Measurements from ENCODE around the gene CHEK1.
"Not testable (repeated sequence)": the region's sequence is repeated elsewhere in the genome, so short reads cannot be mapped to it uniquely, and the experiment has no call there.

The CHEK1 gene

DNA sequence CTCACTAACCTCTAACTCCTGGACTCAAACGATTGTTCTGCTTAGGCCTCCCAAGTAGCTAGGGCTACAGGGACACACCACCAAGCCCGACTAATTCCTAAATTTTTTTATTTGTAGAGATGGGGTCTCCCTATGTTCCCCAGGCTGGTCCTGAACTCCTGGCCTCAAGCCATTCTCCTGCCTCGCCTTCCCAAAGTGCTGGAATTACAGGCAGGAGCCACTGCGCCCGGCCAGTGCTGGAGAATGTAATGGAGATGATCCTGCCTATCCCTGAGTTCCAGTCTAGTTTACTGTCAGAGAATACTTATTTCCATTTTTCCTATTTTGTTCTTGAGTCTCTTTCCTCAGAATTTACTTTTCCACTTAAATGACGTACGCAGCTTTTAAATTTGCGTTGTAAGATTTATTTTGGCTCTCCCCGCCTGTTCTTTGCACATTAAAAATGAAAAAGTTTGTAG is at the start of gene CHEK1:
CHEK1 (plus strand) TSS at position 408 of the 458 bp plus-strand sequence. CDS start 1,606 bp downstream, outside the sequence.
- no peaks in the 10 kb centered on the region for H3K27me3 Mint-ChIP-seq
- H3K36me3 Mint-ChIP-seq (ENCODE audit: low read depth): peaks cover 92% of the 10 kb centered on the region
- peak within 1 kb of the TSS; percentile 98 for H3K27ac Mint-ChIP-seq
- H3K4me3 Mint-ChIP-seq: peak within 1 kb of the TSS; percentile 92
- H3K9me3 Mint-ChIP-seq: no peaks in the 10 kb centered on the region
- H3K4me1 Mint-ChIP-seq (ENCODE audit: low read depth): peaks cover 25% of the 10 kb centered on the region
- DNase-seq: no peak

DNA sequence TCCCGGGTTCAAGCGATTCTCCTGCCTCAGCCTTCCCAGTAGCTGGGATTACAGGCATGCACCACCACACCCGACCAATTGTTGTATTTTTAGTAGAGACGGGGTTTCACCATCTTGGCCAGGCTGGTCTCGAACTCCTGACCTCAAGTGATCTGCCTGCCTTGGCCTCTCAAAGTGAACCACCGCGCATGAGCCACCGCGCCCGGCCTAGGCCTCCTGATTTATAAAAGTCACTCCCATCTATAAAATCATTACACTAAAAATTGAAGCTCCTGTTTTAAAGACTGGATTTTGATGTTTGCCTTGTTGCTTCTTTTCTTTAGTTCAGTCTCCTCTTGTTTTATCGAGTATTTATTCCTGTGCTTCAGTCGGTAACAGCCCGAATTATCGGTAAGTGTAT is 47.8 kb upstream of the CHEK1 start:
- Mint-ChIP-seq H3K4me1 (ENCODE audit: low read depth) (peaks cover 13% of the 10 kb centered on the region), H3K36me3 (ENCODE audit: low read depth) (peaks cover 90% of the 10 kb centered on the region)
- H3K27me3 Mint-ChIP-seq, H3K4me3 Mint-ChIP-seq, H3K9me3 Mint-ChIP-seq, H3K27ac Mint-ChIP-seq, DNase-seq: not testable (repeated sequence)

DNA sequence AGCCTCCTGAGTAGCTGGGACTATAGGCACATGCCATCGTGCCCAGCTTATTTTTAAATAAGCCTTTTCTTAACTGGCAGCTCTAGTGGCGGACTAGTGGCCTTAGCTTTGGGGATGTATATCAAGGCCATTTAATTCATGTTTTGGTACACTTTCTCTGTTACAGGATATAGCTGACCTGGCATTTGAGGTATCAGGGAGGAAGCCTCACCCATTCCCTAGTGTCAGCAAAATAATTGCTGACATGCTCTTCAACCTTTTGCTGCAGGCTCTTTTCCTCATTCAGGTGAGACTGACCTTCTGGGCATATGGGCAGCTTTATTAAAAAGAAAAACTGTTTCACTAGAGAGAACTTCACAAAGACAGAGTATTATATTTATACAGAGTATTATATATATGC is 46.2 kb upstream of the CHEK1 start:
- Mint-ChIP-seq H3K4me1 (ENCODE audit: low read depth) (peaks cover 8% of the 10 kb centered on the region), H3K36me3 (ENCODE audit: low read depth) (peaks cover 90% of the 10 kb centered on the region), H3K27me3 (no peaks in the 10 kb centered on the region), H3K9me3 (no peaks in the 10 kb centered on the region), H3K4me3 (no peak overlapping the region), H3K27ac (no peak overlapping the region)
- no peak for DNase-seq

DNA sequence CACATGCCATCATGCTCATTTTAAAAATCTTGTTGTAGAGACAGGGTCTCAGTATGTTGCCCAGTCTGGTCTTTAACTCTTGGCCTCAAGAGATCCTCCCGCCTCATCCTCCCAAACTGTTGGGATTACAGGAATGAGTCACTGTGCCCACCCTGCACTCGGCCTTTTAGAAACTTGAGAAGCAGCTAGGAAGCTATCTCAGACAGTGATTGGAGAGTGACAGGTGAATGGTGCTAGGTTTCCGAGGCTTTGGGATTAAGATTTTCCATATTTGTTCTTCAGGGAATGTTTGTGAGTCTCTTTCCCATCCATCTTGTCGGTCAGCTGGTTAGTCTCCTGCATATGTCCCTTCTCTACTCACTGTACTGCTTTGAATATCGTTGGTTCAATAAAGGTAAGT is 45.2 kb upstream of the CHEK1 start:
- peaks cover 2% of the 10 kb centered on the region for H3K4me1 Mint-ChIP-seq (ENCODE audit: low read depth)
- peaks cover 90% of the 10 kb centered on the region for H3K36me3 Mint-ChIP-seq (ENCODE audit: low read depth)
- no peaks in the 10 kb centered on the region for H3K27me3 Mint-ChIP-seq
- H3K4me3 Mint-ChIP-seq: no peak overlapping the region
- DNase-seq: no peak
- H3K27ac Mint-ChIP-seq: peak overlapping the region; percentile 61
- no peaks in the 10 kb centered on the region for H3K9me3 Mint-ChIP-seq

DNA sequence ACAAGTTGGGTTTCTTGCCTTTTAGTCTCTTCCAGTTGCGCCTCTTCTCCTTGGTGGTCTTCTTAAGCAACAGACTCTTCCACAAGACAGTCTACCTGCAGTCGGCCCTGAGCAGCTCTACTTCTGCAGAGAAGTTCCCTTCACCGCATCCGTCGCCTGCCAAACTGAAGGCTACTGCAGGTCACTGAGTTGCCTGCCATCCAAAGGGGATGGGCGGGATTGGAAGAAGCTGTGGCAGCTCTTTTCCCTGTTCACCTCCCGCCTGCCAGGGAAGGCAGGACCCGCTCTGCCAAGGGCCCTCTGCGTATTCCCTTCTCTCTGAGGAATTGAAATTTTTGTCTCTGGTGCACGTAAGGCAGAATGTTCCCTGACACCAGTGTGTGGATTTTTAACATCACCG is 41.5 kb upstream of the CHEK1 start:
- no peak overlapping the region for H3K27ac Mint-ChIP-seq
- H3K27me3 Mint-ChIP-seq: no peaks in the 10 kb centered on the region
- H3K4me3 Mint-ChIP-seq: no peak overlapping the region
- peaks cover 15% of the 10 kb centered on the region for H3K4me1 Mint-ChIP-seq (ENCODE audit: low read depth)
- peaks cover 68% of the 10 kb centered on the region for H3K36me3 Mint-ChIP-seq (ENCODE audit: low read depth)
- no peak for DNase-seq
- no peaks in the 10 kb centered on the region for H3K9me3 Mint-ChIP-seq

DNA sequence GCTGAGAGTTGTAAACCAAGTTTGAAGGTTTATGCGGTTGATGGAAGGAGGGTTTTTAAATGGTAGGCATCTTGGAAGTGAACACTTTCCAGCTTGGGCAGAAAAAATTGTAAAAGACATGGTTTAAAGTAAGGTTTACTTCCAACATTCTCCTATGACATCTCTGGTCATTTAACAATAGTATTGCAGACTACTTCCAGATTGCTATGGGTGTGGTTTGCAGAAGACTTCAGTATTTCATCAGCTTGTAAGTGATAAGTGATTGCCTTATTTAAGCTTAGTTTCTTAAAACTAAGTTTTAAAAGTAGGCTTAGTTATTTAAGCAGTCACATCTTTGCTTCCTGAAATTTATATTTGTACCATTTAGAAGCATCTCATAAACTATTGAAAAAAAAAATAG is 39.5 kb upstream of the CHEK1 start:
- H3K4me3 Mint-ChIP-seq: no peak overlapping the region
- H3K27me3 Mint-ChIP-seq: no peaks in the 10 kb centered on the region

DNA sequence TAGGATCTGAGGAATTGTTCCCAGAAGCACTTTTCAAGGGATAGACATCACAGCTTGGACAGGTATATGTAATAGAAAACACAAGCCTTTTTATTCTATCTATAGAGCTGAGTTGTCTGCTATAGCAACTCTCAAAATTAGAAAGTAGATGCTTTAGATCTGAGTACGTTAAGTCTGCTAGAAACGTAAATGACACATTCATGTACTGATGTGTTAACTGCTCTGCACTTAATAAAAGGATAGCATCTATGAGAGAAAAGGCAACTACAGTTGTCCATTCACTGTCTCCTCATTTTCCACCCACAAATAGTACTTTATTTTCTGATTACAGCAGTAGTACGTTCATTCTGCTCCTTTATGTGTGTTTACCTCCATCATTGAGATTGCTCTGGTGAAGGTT is 38.3 kb upstream of the CHEK1 start:
- no peak overlapping the region for H3K4me3 Mint-ChIP-seq
- H3K4me1 Mint-ChIP-seq (ENCODE audit: low read depth): peaks cover 28% of the 10 kb centered on the region
- H3K27me3 Mint-ChIP-seq: no peaks in the 10 kb centered on the region
- H3K9me3 Mint-ChIP-seq: no peaks in the 10 kb centered on the region
- no peak for DNase-seq
- H3K36me3 Mint-ChIP-seq (ENCODE audit: low read depth): peaks cover 49% of the 10 kb centered on the region
- H3K27ac Mint-ChIP-seq: peak overlapping the region; percentile 13

More for the DNA sequence above, 39.5 kb upstream of the CHEK1 start:
- no peaks in the 10 kb centered on the region for H3K9me3 Mint-ChIP-seq
- no peak for DNase-seq
- H3K4me1 Mint-ChIP-seq (ENCODE audit: low read depth): peaks cover 21% of the 10 kb centered on the region
- H3K36me3 Mint-ChIP-seq (ENCODE audit: low read depth): peaks cover 51% of the 10 kb centered on the region
- H3K27ac Mint-ChIP-seq: no peak overlapping the region

DNA sequence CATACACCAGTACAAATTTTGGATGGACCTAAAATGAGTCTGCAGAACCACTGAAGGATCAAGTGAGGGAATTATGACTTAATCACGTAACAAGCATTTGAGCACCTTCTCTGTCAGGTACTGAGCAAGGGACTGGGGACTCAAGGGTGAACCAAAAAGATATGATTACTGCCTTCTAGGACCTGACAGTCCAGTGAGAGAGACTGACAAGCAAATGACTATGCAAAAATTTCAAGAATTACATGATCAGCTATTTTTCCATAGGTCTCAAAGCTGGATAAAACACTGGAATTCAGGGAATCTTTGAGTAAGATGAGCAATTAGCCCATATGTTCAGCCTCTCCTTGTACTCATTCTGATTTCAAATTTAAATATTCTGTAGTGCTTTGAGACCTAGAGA is 37.5 kb upstream of the CHEK1 start:
- peaks cover 48% of the 10 kb centered on the region for H3K36me3 Mint-ChIP-seq (ENCODE audit: low read depth)
- peaks cover 30% of the 10 kb centered on the region for H3K4me1 Mint-ChIP-seq (ENCODE audit: low read depth)
- no peak for DNase-seq
- H3K4me3 Mint-ChIP-seq: no peak overlapping the region
- H3K27me3 Mint-ChIP-seq: no peaks in the 10 kb centered on the region
- H3K9me3 Mint-ChIP-seq: no peaks in the 10 kb centered on the region
- peak overlapping the region; percentile 29 for H3K27ac Mint-ChIP-seq

DNA sequence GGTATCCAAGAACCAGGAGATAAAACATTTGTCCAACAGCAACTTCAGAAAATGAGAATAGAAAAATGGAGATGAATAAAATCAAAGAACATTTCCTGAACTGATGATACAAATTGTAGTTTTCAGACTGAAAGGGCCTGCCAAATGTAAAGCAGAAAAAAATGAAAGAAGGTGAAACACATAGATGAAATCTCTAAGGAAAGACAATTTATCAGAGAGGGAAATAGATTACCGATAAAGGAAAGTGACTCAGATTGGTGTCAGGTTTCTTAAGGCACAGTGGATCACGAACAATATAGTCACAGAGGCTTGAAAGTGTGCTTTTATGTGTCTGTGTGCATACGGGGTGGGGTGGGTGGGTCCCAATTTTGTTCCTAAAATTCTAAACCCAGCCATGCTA is 36.5 kb upstream of the CHEK1 start:
- no peak for DNase-seq
- Mint-ChIP-seq H3K27me3 (no peaks in the 10 kb centered on the region), H3K4me3 (no peak overlapping the region), H3K9me3 (no peaks in the 10 kb centered on the region), H3K36me3 (ENCODE audit: low read depth) (peaks cover 47% of the 10 kb centered on the region), H3K4me1 (ENCODE audit: low read depth) (peaks cover 34% of the 10 kb centered on the region), H3K27ac (peak overlapping the region; percentile 35)

DNA sequence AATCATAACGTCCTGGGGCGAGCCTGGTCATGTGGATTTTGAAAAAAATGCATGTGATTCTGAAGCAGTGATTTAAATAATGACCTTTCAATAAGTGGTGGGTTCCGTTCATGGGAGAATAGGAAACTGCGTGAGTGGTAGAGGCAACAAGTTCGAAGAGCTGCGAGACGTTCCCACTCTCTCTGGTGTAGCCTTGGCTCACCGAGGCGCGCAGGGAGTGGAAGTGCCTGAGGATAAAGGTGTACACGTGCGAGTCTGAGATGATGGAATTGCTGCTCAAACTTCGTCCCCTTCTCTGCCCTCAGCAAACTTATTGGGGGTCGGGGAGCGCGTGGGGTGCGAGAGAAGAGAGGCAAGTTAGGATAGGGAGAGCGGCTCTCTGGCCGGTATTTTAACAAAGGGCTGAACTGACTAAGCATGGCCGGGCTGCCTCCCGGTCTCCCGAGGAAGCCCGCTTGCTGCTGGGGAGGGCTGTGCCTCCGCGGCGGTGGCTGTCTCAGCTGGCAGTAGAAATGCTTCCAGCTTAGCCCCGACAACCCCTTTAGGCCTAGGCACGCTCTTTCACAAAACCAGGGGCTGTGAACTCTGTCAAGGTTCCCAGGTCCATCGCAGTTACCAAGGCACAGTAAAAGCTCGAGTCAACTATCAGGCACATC is 33.2 kb upstream of the CHEK1 start:
- Mint-ChIP-seq H3K9me3 (no peaks in the 10 kb centered on the region), H3K27me3 (no peaks in the 10 kb centered on the region), H3K4me1 (ENCODE audit: low read depth) (peaks cover 52% of the 10 kb centered on the region), H3K27ac (peak overlapping the region; percentile 98), H3K36me3 (ENCODE audit: low read depth) (peaks cover 51% of the 10 kb centered on the region), H3K4me3 (peak overlapping the region; percentile 89)
- DNase-seq: peak; percentile 76

DNA sequence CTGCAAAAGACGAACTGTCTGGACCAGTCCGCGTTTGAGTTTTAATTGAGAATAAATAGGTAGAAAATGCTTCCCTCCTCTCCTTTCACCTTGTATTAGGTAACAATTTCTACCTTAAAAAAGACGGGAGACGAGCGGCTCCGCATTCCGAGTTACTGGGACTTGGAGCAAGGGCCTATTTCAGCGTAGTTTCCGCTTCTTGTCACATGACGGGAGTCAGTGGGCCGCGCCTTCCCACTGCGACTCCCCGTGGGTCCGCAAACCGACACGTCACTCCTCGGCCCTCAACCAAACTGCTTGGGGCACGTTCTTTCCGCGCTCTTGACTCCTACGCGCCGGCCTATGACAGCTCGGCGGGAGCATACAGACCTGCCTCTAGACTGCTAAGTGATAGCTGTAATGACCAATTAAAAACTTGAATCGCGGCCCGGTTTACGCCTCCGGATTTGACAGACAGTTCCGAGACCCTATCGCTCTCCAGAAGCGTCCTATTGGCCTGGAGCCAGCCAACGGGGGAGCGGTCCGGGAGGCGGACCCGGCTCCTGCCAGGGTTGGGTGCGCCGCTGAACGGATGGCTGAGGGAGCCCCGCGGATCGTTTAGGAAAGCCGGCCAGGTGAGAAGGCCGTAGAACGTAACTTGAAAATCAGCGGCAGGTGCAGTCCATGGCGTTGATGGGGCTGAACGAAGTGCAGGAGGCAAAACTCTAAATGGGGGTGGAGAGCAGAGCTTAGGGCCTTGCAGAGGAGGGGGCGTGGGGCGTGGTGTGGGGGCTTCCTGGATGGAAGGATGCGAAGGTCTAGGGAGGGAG is 32.5 kb upstream of the CHEK1 start, which contains the start of gene STT3A:
STT3A (plus strand) TSS at position 548 of the 809 bp plus-strand sequence. CDS start 3,064 bp downstream, outside the sequence.
- Mint-ChIP-seq H3K27ac (peak within 1 kb of the TSS; percentile 98), H3K4me1 (ENCODE audit: low read depth) (peaks cover 53% of the 10 kb centered on the region), H3K36me3 (ENCODE audit: low read depth) (peaks cover 58% of the 10 kb centered on the region), H3K9me3 (no peaks in the 10 kb centered on the region), H3K4me3 (peak within 1 kb of the TSS; percentile 89), H3K27me3 (no peaks in the 10 kb centered on the region)
- peak; percentile 97 for DNase-seq

DNA sequence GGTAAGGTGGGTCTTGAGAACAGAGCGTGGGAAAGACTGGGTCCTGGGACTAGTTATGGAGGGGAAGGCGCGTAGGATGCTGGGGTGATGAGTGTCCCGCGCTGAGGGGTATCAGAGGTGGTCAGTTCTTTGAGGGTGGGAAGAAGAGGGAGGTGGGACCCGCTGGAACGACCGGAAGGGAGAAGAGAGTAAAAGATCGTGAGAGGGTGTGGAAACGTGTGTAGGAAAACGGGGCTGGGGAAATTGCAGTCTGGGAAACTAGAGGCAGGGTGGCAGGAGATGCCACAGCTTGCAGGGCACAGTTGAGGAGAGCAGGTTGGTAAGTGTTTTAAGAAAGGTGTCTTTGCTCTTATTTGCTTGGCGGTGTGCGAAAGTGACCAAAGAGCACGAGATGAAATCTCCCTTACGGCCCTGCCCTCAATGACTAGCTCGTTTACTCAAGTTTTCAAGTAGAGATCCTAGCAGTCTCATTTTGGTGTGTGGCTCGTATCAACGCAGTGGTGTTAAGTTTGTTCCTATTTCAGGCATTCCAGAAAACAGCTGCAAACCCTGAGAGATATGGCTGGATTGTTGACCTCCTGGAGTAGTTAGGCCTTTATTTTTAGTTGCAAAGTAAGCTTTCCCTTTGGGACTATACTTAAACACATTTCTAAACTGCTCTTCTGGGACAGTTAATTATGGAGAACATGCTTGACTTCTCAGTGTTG is 31.7 kb upstream of the CHEK1 start:
- Mint-ChIP-seq H3K36me3 (ENCODE audit: low read depth) (peaks cover 66% of the 10 kb centered on the region), H3K9me3 (no peaks in the 10 kb centered on the region), H3K4me1 (ENCODE audit: low read depth) (peaks cover 51% of the 10 kb centered on the region), H3K27me3 (no peaks in the 10 kb centered on the region), H3K27ac (peak overlapping the region; percentile 98), H3K4me3 (peak overlapping the region; percentile 89)
- no peak for DNase-seq

DNA sequence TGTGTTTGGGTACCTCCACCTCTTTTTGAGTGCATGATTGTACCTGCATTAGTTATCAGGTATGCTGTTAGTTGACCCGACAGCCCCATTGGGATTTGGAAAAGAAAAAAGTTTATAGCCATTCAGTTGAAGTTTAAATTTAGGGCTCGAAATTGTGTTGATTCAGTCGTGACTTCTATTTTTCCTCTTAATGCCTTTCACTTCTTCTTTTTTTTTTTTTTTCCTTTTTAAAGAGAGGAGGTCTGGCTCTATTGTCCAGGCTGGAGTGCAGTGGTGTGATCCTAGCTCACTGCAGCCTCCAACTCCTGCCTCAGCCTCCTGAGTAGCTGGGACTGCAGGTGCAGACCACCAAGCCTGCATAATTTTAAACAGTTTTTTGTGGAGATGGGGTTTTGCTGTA is 30.0 kb upstream of the CHEK1 start:
- DNase-seq: no peak
- Mint-ChIP-seq H3K36me3 (ENCODE audit: low read depth) (peaks cover 80% of the 10 kb centered on the region), H3K27me3 (no peaks in the 10 kb centered on the region), H3K4me3 (peak overlapping the region; percentile 89), H3K27ac (peak overlapping the region; percentile 73), H3K9me3 (no peaks in the 10 kb centered on the region), H3K4me1 (ENCODE audit: low read depth) (peaks cover 43% of the 10 kb centered on the region)

DNA sequence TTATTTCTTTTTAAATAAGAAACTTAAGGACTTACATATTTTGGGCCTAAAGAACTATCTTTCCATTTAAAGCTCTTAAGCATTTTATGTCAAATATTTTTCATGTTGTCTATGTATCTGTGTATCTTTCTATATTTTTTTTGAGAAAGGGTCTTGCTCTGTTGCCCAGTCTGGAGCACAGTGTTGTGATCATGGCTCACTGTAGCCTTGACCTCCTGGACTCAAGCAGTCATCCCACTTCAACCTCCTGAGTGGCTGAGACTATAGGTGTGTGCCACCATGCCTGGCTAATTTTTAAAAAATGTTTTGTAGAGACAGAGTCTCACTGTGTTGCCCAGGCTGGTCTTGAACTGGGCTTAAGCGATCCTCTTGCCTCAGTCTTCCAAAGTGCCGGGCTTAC is 24.3 kb upstream of the CHEK1 start:
- Mint-ChIP-seq H3K9me3 (no peaks in the 10 kb centered on the region), H3K27me3 (no peaks in the 10 kb centered on the region), H3K4me1 (ENCODE audit: low read depth) (peaks cover 14% of the 10 kb centered on the region), H3K27ac (peak overlapping the region; percentile 22), H3K4me3 (no peak overlapping the region), H3K36me3 (ENCODE audit: low read depth) (peaks cover 93% of the 10 kb centered on the region)
- DNase-seq: no peak

All from activated T-cell treated with anti-CD3 and anti-CD28 coated beads, Interleukin-2, amount 50 U/mL, for 24 hours (primary cell).